Activated CD4-positive, alpha-beta T cell treated with anti-CD3 and anti-CD28 coated beads, Interleukin-2, amount 50 U/mL, for 4 hours (primary cell): ENCODE results near the gene IRAK2.
"Not testable (repeated sequence)": the region's sequence is repeated elsewhere in the genome, so short reads cannot be mapped to it uniquely, and the experiment has no call there.

ENCODE experiments used
- DNase-seq, 2 experiments: peaks; one replicate each; pipeline ENCODE4 v3.0.0-alpha.2; 2020

Gene IRAK2

GRCh38 chr3:10160346-10160745, 4.4 kb upstream of the IRAK2 start:
- no peak for DNase-seq

- no peak for DNase-seq
These were observed 3.8 kb upstream of the IRAK2 start for GRCh38 chr3:10160925-10161324.

GRCh38 chr3:10162185-10162584, 2.5 kb upstream of the IRAK2 start:
- DNase-seq, result no peak

- not testable (repeated sequence) for DNase-seq
These were observed 546 bp upstream of the IRAK2 start for GRCh38 chr3:10164201-10164545.

- no peak for DNase-seq
These were observed 1.5 kb downstream of the IRAK2 start for GRCh38 chr3:10166213-10166604.

GRCh38 chr3:10169000-10169496, 4.3 kb downstream of the IRAK2 start:
- no peak for DNase-seq

GRCh38 chr3:10170915-10171478, 6.3 kb downstream of the IRAK2 start:
- no peak for DNase-seq

GRCh38 chr3:10173095-10173925, 8.6 kb downstream of the IRAK2 start:
- DNase-seq, result no peak

GRCh38 chr3:10173926-10174435, 9.3 kb downstream of the IRAK2 start:
- no peak for DNase-seq

- not testable (repeated sequence) for DNase-seq
These were observed 10.6 kb downstream of the IRAK2 start for GRCh38 chr3:10175334-10175733.

- DNase-seq, result not testable (repeated sequence)
These were observed 11.4 kb downstream of the IRAK2 start for GRCh38 chr3:10176150-10176549.

- no peak for DNase-seq
These were observed 13.0 kb downstream of the IRAK2 start for GRCh38 chr3:10177737-10178136.

- DNase-seq, result no peak
These were observed 14.2 kb downstream of the IRAK2 start for GRCh38 chr3:10178892-10179291.

- DNase-seq, result no peak
These were observed 15.6 kb downstream of the IRAK2 start for GRCh38 chr3:10180289-10180688.

GRCh38 chr3:10180738-10181295, 16.1 kb downstream of the IRAK2 start:
- no peak for DNase-seq

- DNase-seq, result no peak
These were observed 18.2 kb downstream of the IRAK2 start for GRCh38 chr3:10182950-10183349.

- no peak for DNase-seq
These were observed 19.5 kb downstream of the IRAK2 start for GRCh38 chr3:10184250-10184649.

GRCh38 chr3:10185804-10186762, 21.4 kb downstream of the IRAK2 start:
- DNase-seq, result no peak

- no peak for DNase-seq
These were observed 22.7 kb downstream of the IRAK2 start for GRCh38 chr3:10187290-10187876.

GRCh38 chr3:10187944-10188343, 23.2 kb downstream of the IRAK2 start:
- no peak for DNase-seq

GRCh38 chr3:10188804-10189556, 24.3 kb downstream of the IRAK2 start:
- DNase-seq, result no peak
